C4-2B (cell line): ENCODE results near the gene GNPTG.
A peak's percentile ranks its signal among the peaks of the same experiment; 100 is the strongest.

Experiments used
- H3K27ac ChIP-seq: fragments of 450-650 bp; 2 replicates; pipeline ENCODE4 v1.5.1; 2017
- ZFX ChIP-seq: fragments of 450-650 bp; IDR thresholded peaks from 2 replicates; pipeline ENCODE4 v1.6.1; 2017
- TF ChIP-seq, protein P1 (sequence below): fragments of 450-650 bp; conservative IDR thresholded peaks from 2 replicates; pipeline ENCODE4 v1.5.1; 2017; ENCODE audit warnings: mild to moderate bottlenecking

GNPTG gene

DNA sequence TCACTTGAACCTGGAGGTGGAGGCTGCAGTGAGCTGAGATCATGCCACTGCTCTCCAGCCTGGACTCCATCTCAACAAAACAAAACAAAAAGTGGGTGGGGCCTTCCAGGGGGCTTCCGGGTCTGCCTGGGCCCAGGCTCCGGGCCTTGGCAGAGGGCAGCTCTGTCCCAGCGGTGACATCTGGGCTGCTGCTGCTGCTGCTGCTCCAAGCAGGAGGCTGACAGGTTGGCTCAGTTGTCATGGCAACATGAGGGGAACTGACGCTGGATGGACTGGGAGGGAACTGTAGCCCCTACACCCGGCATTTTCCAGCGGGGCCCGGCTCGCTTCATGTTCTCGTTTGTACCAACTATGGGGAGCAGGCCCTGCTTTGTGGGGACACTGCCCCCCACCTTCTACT lies 14.2 kb upstream of the GNPTG start:
- TF ChIP-seq ZFX, result no peak
- TF ChIP-seq, protein P1, sequence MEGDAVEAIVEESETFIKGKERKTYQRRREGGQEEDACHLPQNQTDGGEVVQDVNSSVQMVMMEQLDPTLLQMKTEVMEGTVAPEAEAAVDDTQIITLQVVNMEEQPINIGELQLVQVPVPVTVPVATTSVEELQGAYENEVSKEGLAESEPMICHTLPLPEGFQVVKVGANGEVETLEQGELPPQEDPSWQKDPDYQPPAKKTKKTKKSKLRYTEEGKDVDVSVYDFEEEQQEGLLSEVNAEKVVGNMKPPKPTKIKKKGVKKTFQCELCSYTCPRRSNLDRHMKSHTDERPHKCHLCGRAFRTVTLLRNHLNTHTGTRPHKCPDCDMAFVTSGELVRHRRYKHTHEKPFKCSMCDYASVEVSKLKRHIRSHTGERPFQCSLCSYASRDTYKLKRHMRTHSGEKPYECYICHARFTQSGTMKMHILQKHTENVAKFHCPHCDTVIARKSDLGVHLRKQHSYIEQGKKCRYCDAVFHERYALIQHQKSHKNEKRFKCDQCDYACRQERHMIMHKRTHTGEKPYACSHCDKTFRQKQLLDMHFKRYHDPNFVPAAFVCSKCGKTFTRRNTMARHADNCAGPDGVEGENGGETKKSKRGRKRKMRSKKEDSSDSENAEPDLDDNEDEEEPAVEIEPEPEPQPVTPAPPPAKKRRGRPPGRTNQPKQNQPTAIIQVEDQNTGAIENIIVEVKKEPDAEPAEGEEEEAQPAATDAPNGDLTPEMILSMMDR, result no peak
- no peak overlapping the region for H3K27ac ChIP-seq

DNA sequence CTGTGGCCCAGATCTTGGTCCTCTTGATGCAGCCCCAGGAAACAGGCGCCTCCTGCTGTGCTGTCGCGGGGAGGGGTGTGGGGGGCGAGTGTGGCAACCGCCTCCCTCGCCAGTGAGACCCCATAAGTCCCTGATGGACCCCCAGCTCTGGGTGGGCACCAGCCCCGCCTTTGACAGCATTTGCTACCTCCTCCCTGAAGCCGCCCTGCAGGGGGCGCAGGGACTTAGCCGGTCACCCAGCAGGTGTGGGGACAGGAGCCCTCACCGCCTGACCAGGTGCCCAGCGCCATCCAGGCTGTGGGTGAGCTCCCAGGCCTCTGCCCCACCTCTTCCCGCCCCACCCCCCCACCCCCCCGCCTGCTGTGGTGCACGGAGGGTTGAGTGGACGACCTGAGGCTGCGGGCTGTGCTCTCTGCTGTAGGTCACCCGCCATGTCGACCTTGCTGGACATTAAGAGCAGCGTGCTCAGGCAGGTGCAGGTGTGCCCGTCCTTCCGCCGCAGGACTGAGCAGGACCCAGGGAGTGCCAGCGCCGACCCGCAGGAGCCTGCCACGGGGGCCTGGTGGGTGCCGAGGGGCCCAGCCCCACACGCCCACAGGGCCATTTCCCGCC lies 13.5 kb upstream of the GNPTG start:
- no peak overlapping the region for H3K27ac ChIP-seq
- TF ChIP-seq, protein P1, result peak; percentile 82
- TF ChIP-seq ZFX, result no peak

DNA sequence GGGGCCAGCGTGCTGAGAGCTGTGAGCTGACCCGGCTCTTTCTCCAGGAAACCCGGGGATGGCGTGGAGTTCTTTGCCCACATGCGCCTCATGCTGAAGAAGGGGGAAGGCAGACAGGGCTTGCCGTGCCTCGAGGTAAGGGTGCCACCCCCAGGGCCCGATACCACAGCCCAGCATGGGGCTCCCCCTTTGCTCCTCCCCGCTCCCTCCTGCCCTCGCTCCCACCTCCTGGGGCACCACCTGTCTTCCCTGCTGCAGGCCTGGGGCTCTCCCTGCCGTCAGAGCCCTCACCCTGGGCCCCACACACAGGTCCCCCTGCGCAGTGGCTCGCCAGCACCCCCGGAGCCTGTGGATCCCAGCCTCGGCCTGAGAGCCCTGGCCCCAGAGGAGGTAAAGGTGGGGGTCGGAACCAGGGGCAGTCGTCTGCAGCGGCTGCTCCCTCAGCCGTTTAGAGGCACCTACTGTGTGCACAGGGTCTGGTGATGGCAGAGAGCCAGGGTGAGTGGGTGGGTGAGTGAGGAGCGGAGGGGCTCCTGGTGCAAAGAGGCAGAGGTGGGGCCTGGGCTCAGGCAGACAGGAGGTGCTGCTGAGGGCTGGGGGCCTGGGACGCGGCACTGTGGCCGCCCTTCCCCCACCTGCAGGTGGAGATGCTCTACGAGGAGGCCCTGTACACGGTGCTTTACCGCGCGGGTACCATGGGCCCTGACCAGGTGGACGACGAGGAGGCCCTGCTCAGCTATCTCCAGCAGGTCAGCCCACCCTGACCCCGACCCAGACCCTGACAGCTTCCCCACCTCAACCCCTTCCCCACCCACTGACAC lies 12.7 kb upstream of the GNPTG start:
- no peak for TF ChIP-seq ZFX
- TF ChIP-seq, protein P1, result no peak
- H3K27ac ChIP-seq, result no peak overlapping the region

DNA sequence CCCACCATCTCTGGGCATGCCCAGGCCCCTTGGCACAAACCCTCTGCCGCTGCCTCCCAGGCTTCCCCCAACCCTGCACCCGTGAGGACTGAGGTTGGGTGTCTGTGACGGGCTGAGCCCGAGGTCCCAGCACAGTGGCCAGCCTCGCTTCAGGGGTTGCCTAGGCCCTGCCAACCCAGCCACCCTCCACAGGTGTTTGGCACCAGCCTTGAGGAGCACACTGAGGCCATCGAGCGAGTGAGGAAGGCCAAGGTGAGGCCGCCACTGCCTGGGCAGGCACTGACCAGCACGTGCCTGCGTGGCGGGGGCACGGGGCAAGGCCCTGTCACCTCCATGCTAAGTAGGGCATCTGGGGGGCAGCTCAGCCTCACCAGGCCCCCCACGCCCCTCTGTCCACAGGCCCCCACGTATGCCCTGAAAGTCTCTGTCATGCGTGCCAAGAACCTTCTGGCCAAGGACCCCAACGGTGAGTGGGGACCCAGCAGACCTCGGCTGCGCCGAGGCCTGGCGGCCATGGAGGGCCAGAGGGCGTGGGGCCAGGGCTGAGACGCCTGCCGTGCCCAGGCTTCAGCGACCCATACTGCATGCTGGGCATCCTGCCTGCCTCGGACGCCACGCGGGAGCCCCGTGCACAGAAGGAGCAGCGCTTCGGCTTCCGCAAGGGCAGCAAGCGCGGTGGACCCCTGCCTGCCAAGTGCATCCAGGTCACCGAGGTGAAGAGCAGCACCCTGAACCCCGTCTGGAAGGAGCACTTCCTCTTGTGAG lies 10.8 kb upstream of the GNPTG start:
- TF ChIP-seq, protein P1, result no peak
- no peak for TF ChIP-seq ZFX
- no peak overlapping the region for H3K27ac ChIP-seq

DNA sequence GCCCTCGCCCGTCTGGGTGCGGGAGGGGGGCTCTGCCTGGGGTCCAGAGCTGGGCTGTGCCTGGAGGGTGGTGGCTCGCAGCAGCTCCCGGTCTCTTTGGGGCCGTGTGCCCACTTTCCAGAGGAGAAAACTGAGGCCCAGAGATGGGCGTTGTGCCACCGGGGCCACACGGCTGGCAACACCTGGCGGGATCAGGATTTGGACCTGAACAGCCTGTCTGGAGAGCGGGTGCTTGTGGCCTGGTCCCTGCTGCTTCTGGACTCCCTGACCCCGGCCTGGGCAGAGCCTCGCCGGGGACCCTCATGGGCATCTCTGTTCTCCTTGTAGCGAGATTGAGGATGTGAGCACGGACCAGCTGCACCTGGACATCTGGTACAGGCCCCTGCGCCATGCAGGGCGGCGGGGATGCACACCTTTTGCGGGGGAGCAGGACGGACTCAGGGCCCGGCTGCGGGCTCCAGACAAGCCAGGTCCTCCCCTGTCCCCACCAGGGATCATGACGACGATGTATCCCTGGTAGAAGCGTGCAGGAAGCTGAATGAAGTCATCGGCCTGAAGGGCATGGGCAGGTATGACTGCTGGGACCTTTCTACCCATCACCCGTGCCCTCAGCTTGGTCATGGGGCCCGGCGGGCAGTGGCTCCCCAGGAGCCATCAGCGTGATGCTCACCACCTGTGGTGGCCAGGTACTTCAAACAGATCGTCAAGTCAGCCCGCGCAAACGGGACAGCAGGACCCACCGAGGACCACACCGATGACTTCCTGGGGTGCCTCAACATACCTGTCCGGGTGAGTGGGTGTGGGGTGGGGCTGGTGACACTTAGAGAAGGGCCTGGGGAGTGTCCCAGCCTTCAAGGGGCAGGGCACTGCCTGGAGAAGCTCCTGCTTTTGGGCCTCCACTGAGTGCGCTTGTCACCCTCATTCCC lies 10.0 kb upstream of the GNPTG start:
- peak overlapping the region; percentile 19; the same call in 1 of the 2 replicates for H3K27ac ChIP-seq
- TF ChIP-seq, protein P1, result no peak
- TF ChIP-seq ZFX, result no peak

DNA sequence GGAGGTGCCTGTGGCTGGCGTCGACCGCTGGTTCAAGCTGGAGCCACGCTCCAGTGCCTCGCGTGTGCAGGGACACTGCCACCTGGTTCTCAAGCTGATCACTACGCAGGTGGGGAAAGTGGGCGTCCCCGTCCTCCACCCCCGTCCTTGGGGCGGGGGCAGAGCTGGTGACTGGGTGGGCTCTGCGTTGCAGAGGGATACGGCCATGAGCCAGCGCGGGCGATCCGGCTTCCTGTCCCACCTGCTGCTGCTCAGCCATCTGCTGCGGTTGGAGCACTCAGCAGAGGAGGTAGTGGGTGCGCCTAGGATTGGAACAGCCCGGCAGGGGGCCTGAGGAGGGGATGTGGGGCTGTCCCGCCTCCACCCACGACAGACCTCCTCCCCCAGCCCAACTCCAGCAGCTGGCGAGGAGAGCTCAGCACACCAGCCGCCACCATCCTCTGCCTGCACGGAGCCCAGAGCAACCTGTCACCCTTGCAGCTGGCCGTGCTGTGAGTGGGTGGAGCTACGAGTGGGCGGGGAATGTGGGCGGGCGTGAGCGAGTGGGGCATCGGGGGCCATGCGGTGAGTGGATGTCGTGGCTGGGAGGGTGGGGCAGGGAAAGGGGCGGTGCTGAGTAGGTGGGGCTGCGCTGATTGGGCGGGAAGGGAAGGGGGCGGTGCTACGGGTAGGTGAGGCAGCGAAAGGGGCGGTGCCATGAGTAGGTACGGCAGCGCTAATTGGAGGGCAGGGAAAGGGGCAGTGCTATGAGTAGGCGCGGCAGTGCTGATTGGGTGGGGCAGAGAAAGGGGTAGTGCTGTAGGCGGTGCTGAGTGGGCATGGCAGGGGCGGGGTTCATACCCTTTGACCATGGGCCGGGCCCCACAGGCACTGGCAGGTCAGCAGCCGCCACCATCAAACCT lies 9.0 kb upstream of the GNPTG start:
- peak overlapping the region; percentile 53 for H3K27ac ChIP-seq
- no peak for TF ChIP-seq ZFX
- TF ChIP-seq, protein P1, result no peak
